IPS-NIHi7 (cell line): Measurements from ENCODE around the gene PPP1R7.
"Not testable (repeated sequence)": the region's sequence is repeated elsewhere in the genome, so short reads cannot be mapped to it uniquely, and the experiment has no call there.

Experiments
- DNase-seq: peaks from one replicate; pipeline ENCODE4 v3.0.0; 2012; ENCODE audit warnings: mixed read lengths; ENCODE audit errors: extremely low spot score

Gene PPP1R7, protein sequence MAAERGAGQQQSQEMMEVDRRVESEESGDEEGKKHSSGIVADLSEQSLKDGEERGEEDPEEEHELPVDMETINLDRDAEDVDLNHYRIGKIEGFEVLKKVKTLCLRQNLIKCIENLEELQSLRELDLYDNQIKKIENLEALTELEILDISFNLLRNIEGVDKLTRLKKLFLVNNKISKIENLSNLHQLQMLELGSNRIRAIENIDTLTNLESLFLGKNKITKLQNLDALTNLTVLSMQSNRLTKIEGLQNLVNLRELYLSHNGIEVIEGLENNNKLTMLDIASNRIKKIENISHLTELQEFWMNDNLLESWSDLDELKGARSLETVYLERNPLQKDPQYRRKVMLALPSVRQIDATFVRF

DNA sequence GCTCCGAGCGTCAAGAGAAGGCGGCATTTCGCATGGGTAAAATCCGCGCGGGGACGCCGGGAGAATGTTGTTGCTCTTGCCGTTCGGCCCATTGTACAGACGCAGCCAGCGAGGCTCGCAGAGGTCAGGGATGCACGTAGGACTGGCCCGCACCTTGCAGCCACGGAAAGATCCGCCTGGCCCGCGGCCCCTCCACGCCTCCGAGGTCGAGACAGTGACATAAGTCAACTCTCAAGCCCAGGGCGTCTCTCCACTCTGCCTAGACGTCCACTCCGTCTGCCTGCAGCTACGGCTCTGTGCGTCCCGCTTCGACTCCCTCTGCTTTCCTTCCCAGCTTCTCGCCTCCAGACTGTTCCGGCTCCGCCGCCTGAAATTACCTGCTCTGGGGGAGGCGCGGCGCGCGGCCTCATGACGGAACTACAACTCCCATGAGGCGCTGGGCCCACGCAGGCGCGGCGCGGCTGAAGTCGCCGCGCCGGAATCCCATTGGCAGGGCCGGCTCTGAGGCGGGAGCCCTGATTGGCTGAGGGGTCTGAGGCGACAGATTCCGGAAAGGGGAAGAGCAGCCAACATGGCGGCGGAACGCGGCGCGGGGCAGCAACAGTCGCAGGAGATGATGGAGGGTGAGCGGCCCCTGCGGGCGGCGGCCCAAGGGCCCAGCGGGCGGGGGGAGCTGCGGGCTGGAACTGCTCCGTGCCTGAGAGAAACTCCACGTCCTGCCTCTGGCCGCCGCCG, at the start of gene PPP1R7:
TSS of gene PPP1R7 (plus strand) at position 543 of the 735 bp plus-strand sequence. CDS start at position 572, 29 bp downstream.
- DNase-seq = peak; percentile 99

DNA sequence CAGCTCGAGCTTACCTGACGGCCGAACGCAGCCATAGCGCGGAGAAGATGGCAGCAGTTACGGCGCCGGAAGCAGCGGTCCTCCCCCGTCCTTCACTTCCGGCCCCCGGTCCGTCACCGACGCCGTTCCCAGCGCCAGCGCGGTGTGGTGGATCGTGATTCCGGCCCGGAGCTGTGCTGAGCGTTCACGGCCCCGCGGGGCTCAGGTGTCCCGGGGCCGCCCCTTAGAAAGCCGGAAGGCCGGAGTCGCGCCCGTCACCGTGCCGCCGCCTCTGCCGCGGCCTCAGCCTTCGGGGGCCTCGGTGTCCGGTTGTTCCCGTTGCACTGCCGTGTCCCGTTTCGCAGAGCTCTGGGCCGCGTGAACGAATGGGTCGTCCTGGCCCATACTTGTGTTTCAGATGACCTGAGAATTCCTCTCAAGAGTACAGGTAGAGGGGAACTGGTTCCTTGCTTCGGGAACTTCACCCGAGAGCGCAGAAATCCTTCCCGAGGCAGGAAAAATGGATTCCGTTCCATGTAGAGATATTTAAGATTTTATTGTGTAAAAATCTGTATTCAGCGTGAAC, 47.9 kb upstream of the PPP1R7 start, which contains the start of gene MTERF4:
TSS of gene MTERF4 (minus strand) at position 49 of the 565 bp plus-strand sequence. CDS start at position 35, 14 bp downstream.
- peak; percentile 92 for DNase-seq

DNA sequence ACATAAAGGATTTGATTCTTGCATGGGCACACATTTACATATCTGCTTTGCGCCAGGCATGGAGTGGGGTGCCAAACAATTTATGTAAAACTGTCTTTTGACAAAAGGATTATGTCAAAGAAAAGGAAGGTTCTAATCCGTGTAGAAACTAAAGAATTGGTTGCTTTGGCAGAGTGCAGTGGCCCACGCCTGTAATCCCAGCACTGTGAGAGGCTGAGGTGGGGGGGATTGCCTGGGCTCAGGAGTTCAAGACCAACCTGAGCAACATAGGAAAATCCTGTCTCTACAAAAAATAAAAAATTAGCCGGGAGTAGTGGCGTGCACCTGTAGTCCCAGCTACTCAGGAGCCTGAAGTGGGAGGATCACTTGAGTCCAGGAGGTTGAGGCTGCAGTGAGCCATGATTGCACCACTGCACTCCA, 47.1 kb upstream of the PPP1R7 start:
- DNase-seq = no peak

DNA sequence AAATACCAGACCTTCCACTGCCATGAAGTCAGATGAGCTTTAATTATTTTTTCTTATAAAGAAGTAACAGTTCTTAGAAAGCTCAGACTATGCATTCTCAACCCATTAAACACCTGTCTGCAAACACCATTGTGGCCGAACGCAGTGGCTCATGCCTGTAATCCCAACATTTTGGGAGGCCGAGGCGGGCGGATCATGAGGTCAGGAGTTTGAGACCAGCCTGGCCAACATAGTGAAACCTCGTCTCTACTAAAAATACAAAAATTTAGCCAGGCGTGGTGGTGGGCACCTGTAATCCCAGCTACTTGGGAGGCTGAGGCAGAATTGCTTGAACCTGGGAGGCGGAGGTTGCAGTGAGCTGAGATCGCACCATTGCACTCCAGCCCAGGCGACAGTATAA, 45.7 kb upstream of the PPP1R7 start:
- not testable (repeated sequence) for DNase-seq

DNA sequence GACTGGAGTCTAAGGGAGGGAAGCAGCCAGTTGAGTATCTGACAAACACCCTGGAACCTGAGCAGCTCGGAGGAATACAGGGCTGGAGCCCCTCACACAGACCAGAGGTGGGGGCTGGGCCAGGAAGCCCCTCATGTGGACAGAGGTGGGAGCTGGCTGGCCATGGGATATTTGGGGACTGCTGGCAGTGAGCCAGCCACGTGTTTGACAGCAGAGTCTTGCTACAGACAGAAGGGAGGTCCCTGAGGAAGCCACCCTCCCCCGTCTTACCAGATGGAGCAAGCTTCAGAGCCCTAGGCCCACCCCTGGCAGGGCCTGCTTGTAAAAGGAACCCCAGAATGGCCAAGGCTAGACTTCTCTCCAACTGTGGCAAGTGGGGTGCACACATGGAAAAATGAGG, 44.6 kb upstream of the PPP1R7 start:
- DNase-seq = no peak

DNA sequence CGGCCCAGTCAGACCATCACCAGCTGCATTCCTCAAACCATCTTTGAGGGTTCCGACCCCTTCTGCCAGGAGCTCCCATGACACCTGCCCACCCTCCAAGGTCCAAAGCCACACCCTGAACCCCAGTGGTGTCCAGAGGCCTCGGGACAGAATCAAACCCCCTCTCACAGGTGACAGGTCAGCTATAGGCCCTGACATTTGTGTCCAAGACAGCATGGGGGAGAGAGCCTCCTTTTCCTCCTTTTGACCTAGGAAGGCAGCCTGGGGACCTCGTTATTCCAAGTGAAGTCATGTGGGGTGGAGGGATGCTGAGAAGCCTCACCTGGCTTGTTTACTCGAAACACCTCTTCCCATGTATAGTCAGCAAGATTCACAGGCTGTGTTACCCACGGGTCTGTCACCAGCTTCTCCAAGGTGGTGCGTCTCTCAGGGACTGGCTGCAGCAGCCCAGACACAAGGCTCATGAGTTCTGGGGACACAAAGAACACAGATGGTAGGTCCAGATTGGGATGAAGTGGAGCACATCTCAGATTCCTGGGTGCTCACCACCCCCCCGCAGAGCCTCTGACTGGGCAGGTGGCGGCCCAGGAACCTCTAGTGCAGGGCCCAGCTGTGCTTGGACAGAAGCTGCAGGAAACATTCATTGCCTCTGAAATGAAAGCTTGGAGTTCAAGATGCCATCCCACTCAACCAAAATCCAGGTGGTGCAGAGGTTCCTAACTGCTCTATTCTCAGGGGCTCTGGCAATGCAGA, 43.1 kb upstream of the PPP1R7 start:
- DNase-seq = no peak

DNA sequence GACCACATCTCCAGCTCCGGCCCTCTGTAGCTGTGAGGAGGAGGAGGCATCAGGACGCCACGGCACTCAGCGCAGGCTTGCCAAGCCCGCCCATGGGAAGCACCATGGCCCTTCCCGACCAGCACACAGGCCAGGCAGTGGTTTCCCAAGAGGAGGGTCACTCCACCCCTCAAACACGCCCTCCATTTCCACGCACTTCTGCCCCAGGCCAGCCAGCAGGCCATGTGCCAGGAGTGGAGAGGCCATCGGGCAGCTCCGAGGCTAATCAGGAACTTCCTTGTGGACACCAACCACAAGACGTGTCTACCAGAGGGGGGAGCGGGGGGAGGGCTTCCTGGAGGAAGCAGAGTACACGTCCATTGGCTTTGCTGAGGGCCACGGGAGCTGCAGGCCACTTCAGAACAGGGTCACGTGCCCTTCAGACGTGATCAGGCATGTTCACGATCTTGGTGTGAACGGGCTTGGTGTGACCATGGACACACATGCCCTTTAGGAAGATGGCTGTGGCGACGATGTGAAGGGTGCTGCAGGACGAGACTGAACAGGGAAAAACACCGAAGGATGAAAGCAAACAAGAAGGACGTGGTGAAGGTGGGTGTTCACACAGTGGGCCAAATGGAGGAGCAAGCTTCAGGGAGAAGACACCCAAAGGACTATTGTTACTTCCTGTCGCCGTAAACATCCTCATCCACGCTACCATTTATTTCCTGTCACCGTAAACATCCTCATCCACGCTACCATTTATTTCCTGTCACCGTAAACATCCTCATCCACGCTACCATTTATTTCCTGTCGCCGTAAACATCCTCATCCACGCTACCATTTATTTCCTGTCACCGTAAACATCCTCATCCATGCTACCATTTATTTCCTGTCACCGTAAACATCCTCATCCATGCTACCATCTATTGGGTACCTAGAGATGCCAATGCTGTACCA, 41.7 kb upstream of the PPP1R7 start:
- no peak for DNase-seq

DNA sequence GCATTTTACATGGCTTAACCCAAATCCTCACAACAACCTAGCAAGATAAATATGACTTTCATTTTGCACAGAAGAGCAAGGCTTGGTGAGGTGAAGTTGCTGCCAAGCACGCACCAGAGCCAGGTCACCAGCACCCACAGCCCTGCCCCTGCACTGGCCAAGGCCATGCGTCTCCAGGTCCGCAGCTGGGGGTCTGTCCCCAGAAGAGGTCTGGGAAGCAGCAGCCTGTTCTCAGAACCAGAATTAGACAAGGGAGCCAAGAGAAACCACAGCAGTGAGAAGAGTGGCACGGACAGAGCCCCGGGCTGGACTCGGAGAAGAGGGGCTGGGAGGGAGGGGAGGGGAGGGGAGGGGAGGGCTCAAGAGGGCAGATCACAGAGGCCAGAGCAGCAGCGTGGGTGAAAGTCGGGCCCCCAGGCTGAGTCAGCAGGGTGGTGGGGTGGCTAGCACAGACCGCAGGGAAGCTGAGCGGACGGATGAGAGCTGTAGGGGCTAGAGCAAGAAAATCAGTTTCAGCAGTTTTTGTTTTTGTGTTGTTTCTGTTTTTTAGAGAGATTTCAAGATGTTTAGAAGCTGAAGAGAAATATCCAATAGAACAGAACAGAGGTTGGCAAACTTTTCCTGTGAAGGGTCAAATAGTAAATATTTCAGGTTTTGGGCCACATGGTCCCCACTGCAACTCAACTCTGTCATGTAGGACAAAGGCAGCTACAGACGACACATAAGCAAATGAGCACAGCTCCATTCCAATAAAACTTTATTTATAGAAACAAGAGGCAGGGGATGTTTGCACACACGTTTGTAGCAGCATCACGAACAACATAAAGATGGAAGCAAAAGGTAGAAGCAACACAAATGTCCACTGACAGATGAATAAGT, 40.8 kb upstream of the PPP1R7 start:
- DNase-seq = no peak

DNA sequence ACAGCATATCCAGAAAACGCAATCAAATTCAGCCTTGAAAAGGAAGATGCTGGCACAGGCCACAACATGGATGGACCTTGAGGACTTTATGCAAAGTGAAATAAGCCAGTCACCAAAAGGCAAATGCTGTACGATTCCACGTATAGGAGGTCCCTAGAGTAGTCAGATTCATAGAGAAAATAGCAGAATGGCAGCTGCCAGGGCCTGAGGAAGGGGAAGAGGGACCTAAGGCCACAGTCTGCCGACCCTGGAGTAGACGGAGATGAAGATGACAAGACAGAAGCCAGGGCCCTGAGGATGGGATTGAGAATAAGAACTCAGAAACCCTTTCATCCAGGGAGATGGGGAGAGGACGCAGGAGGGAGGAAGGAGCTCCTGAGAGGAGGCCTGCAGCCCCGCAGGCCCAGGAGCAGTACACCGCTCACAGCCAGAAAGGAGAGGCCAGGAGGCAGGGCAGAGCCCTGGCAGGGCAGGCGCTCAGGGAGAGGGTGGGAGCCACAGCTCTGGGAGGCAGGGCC, 40.1 kb upstream of the PPP1R7 start:
- no peak for DNase-seq

DNA sequence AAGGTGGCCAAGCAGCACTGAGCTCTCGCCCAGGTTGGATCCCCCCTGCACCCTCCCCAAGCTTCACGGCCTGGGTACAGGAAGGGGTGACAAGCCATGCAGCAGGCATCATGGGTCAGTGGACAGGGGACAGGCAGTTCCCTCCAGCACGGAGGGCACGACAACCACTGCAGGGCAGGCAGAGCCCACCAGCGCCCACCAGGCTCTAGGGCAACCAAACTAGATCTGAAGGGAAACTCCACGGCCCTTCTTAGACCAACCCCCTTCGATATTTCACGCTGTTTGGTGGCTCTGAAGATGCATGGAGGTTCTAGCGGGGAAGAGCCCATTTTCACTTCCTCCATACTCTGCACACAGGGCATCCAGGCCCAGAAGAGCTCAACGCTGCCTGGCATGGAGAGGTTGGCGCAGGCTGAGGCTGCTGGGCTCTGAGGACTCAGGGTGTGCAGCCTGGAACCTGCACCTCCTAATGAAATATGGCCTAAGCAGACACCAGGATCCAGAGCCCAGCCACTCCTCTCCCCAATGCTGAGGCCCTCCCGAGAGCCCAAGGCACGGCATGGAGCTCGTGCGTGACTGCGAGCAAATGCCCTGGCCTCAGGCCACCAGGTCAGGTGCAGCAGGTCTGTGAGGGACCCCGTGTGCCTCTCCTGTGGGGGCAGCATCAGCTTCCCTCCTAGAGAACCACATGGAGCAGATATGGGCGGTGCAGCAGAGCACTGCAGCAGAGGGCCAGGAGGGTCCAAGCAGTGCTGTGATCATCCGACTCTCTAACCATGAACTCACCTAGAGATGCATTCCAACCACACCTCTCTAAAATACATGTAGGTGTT, 39.4 kb upstream of the PPP1R7 start:
- DNase-seq = no peak

DNA sequence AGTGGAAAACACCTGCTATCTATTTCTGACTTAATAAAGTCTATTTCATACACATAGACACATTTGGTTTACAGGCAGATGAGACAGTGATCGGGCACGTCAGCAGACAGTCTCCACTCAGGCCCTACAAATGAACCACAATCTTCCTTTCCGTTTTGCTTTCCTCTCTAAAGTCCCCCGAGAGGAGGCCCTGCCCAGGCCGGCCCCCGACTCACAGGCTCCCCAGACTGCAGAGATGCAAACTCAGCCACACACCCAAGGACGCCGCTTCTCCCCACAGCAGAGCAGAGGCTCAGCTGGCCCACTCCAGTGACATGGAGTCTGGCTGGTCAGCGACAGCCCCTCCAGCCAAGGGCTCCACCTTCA, 38.8 kb upstream of the PPP1R7 start:
- DNase-seq = no peak

DNA sequence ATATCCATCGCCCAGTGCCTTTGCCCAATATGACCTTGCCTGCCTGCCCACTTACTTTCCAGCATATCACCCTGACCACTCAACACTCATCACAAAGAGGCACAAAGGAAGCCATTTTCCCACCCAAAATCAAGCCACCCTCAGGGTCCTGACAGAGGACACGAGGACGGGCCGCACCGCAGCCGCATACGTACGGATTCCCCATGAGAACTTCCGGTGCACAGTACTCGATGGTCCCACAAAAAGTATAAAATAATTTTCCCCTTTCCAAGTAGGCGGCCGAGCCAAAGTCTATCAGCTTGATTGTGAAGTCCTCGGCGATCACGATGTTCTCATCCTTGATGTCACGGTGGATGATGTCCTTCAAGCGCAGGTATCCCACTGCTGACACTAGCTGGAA, 38.2 kb upstream of the PPP1R7 start:
- no peak for DNase-seq

DNA sequence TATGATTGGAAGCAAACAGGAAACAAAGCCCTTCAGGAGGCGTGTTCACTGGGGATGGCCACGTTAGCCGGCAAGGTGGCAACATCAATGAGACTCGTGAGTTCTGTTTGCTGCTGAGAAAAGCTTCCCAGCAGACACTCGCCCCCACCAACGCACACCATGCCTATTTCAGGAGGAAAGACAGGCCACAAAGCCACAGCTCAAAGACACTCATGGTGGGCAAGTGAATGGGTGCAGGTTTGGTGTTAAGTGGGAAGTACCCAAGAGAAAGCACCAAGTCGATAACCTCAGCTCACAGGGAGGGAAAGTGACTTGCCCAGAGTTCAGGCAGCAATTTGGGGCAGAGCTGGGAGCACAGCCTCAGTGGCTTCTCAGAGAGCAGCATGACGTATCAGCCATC, 37.7 kb upstream of the PPP1R7 start:
- DNase-seq = no peak

DNA sequence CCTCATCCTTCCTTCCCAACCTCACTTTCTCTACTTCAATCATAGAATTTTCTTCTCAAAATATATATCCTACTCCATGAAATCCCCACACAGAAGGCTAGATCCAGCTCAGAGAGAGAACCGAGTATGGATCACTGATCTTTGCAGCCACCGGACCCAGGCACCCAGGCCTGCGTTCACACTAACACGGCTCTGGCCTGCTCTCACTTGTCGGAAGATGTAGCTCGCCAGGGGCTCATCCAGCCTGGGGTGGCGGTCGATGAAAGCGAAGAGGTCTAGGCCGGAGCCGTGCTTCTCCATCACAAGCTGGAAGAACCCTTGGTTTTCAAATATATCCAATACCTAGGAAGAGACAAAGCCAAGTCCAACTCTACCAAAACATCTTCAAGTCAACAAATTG, 35.4 kb upstream of the PPP1R7 start:
- no peak for DNase-seq

DNA sequence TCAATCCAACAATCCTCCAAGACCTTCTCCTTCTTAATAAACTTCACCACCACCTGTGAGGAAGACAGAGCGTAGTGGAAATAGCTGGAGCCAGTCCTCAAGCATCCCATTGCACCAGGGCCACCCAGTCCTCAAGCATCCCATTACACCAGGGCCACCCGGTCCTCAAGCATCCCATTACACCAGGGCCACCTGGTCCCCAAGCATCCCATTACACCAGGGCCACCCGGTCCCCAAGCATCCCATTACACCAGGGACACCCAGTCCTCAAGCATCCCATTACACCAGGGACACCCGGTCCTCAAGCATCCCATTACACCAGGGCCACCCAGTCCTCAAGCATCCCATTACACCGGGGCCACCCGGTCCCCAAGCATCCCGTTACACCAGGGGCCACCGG, 34.9 kb upstream of the PPP1R7 start:
- DNase-seq = no peak

DNA sequence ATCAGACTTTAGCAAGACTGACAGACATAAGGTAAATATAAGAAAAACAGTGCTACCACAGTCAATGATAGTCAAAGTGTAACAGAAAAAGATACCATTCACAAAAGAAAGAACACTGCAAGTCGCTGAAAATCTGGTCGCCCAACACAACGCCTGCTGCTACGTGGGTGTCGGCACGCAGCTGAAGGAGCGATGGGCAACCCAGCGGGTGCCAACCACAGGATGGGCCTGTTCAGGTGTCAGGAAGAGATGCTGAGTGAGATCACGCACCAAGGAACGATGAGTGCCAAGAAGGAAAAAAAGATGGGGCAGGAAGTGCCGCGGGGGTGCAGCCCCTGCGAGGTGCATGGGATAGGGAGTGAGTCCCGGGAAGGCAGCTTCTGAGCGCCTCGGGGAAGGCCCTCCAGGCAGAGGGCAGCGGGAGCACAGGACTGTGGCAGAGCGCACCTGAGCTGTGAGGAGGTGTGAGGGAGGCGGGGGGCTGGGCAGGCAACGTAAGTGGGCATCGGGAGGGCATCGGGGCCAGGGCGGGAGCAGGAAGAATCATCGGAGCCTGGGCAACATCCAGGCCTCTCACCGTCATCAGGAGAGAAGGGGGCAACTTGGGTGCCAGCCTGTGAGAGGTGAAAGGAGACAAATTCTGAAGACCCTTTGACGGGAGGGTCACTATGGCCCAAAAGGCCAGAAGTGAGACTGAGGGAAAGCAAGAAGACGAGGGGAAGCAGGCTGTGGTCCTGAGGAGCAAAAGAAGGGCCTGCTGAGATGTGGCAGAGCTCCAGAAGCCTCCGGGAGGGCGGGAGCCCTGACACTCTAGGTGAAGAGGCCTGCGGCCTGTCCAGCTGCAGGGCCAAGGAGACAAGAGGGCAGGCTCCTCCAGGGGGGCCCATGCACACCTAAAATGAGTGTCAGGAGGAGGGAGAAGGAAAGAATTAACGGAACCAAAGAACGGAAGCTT, 33.4 kb upstream of the PPP1R7 start:
- DNase-seq = no peak

DNA sequence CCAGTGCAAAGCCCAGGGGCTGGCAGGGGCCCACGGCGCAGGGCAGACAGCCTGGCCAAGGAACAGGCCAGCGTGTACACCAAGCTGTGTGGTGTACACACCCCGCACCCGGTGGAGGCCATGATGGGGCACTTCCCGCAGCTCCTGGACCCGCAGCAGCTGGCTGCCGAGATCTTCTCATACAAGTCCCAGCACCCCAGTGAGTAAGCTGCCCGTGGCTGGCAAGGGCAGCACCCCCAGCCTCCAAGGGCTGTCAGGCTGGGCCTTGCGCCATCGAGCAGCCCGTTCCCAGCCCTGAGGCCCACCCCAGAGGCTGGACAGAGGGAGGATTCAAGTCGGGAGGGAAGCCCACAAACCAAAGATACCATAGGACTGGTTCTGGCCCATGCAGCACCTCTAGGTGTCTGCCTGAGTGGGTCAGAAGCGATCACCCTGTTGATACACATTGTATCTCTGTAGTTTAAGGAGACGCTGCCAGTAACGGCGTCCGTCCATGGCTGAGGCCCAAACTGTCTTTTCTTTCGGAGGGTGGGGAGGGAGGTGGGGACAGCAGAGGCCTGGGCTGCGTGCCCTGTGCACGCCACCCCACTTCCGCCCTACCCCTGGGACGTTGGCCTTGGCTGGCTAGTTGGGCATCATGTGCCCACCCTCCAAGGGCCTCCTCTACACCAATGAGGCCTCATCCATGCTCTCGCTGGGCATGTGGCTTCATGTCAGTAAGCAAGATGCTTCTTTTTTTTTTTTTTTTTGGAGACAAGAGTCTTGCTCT, 31.3 kb upstream of the PPP1R7 start:
- no peak for DNase-seq
